HS-27A (cell line): Measurements from ENCODE around the gene SYNJ1.
A peak's percentile ranks its signal among the peaks of the same experiment; 100 is the strongest.
"Not testable (repeated sequence)": the region's sequence is repeated elsewhere in the genome, so short reads cannot be mapped to it uniquely, and the experiment has no call there.

Source experiments
- DNase-seq: peaks from one replicate; pipeline ENCODE4 v3.0.0-alpha.2; 2012; ENCODE audit warnings: low read depth, missing footprints

The SYNJ1 gene

GRCh38 chr21:32727687-32728455, at the start of gene SYNJ1:
Gene SYNJ1 (minus strand): TSS chr21:32728013. CDS start chr21:32726895, 1,118 bp downstream.
- peak; percentile 76 for DNase-seq

- no peak for DNase-seq
Observed at GRCh38 chr21:32777269-32777668, 49.5 kb upstream of the SYNJ1 start.

GRCh38 chr21:32776743-32777142, 48.9 kb upstream of the SYNJ1 start:
- no peak for DNase-seq

- not testable (repeated sequence) for DNase-seq
Observed at GRCh38 chr21:32773048-32773344, 45.2 kb upstream of the SYNJ1 start.

GRCh38 chr21:32772281-32773047, 44.7 kb upstream of the SYNJ1 start:
- DNase-seq: peak; percentile 14

GRCh38 chr21:32770871-32771523, 43.2 kb upstream of the SYNJ1 start:
- DNase-seq: peak; percentile 24

GRCh38 chr21:32768530-32768929, 40.7 kb upstream of the SYNJ1 start:
- no peak for DNase-seq

GRCh38 chr21:32765058-32765457, 37.2 kb upstream of the SYNJ1 start:
- no peak for DNase-seq

- no peak for DNase-seq
Observed at GRCh38 chr21:32764186-32764585, 36.4 kb upstream of the SYNJ1 start.

- no peak for DNase-seq
Observed at GRCh38 chr21:32757804-32758203, 30.0 kb upstream of the SYNJ1 start.

- DNase-seq: no peak
Observed at GRCh38 chr21:32756096-32756495, 28.3 kb upstream of the SYNJ1 start.

- DNase-seq: no peak
Observed at GRCh38 chr21:32753818-32754585, 26.2 kb upstream of the SYNJ1 start.

- DNase-seq: no peak
Observed at GRCh38 chr21:32750405-32750804, 22.6 kb upstream of the SYNJ1 start.

- no peak for DNase-seq
Observed at GRCh38 chr21:32749662-32750061, 21.8 kb upstream of the SYNJ1 start.

- DNase-seq: no peak
Observed at GRCh38 chr21:32748529-32748928, 20.7 kb upstream of the SYNJ1 start.

GRCh38 chr21:32747396-32747795, 19.6 kb upstream of the SYNJ1 start:
- no peak for DNase-seq

GRCh38 chr21:32746711-32747110, 18.9 kb upstream of the SYNJ1 start:
- DNase-seq: not testable (repeated sequence)

GRCh38 chr21:32742396-32742795, 14.6 kb upstream of the SYNJ1 start:
- DNase-seq: no peak

GRCh38 chr21:32741336-32741735, 13.5 kb upstream of the SYNJ1 start:
- DNase-seq: no peak

- DNase-seq: no peak
Observed at GRCh38 chr21:32739946-32740345, 12.1 kb upstream of the SYNJ1 start.

- DNase-seq: not testable (repeated sequence)
Observed at GRCh38 chr21:32736083-32736482, 8.3 kb upstream of the SYNJ1 start.

GRCh38 chr21:32735524-32735923, 7.7 kb upstream of the SYNJ1 start:
- DNase-seq: no peak
